Liver (tissue), 9 donors: ENCODE results near the gene THRB. TPM values are rescaled to one million over a fixed set of nuclear protein-coding genes. Genes with fewer than 3 reads are reported as not detected.

Experiments used
- DNase-seq: peaks from one replicate; pipeline ENCODE4 v3.0.0-alpha.2; 2017; ENCODE audit warnings: low spot score
- H3K27ac ChIP-seq, 2 donors: one replicate each; pipeline ENCODE4 v1.7.0; 2013; ENCODE audit warnings: inconsistent platforms in 2 of 2, low read length in 2 of 2, control low read depth in 1 of 2, low read depth in 1 of 2, mild to moderate bottlenecking in 1 of 2
- H3K27me3 ChIP-seq, 4 donors: one replicate each; pipeline versions ENCODE4 v1.6.1 to v1.7.0; 2013; ENCODE audit warnings: low read length in 3 of 4, inconsistent platforms in 1 of 4, mild to moderate bottlenecking in 1 of 4, moderate library complexity in 1 of 4; ENCODE audit not compliant: control insufficient read depth in 4 of 4, insufficient read depth in 4 of 4
- H3K36me3 ChIP-seq, 4 donors: one replicate each; pipeline versions ENCODE4 v1.6.1 to v1.7.0; 2013; ENCODE audit warnings: low read length in 3 of 4, mild to moderate bottlenecking in 3 of 4, low read depth in 1 of 4, moderate library complexity in 1 of 4; ENCODE audit not compliant: control insufficient read depth in 4 of 4, insufficient read depth in 3 of 4
- H3K4me1 ChIP-seq, 4 donors: one replicate each; pipeline versions ENCODE4 v1.6.1 to v1.7.0; 2013; ENCODE audit warnings: low read length in 3 of 4, mild to moderate bottlenecking in 3 of 4, moderate library complexity in 1 of 4; ENCODE audit not compliant: control insufficient read depth in 4 of 4, insufficient read depth in 4 of 4
- H3K4me3 ChIP-seq, 3 donors: one replicate each; pipeline versions ENCODE4 v1.6.1 to v1.7.0; 2013; ENCODE audit warnings: low read length in 3 of 3, control low read depth in 1 of 3, low read depth in 1 of 3, mild to moderate bottlenecking in 1 of 3
- H3K9ac ChIP-seq, 2 donors: one replicate each; pipeline ENCODE4 v1.7.0; 2013; ENCODE audit warnings: low read length in 2 of 2, mild to moderate bottlenecking in 2 of 2, moderate library complexity in 2 of 2, control low read depth in 1 of 2, low read depth in 1 of 2
- H3K9me3 ChIP-seq, 4 donors: one replicate each; pipeline versions ENCODE4 v1.6.1 to v1.7.0; 2013; ENCODE audit warnings: low read length in 3 of 4; ENCODE audit not compliant: control insufficient read depth in 4 of 4
- EGR1 ChIP-seq, 2 donors: IDR thresholded peaks; 2 replicates each; pipeline ENCODE4 v1.6.1; 2016 to 2018; ENCODE audit warnings: antibody characterized with exemption in 2 of 2, low read depth in 2 of 2
- FOXA1 ChIP-seq: IDR thresholded peaks from 2 replicates; pipeline ENCODE4 v1.6.1; 2016; ENCODE audit warnings: antibody characterized with exemption
- GABPA ChIP-seq, 2 donors: IDR thresholded peaks in 1 of 2; conservative IDR thresholded peaks in 1 of 2; 2 replicates each; pipeline ENCODE4 v1.6.1; 2016; ENCODE audit warnings: antibody characterized with exemption in 2 of 2, mild to moderate bottlenecking in 1 of 2, moderate library complexity in 1 of 2
- HNF4G ChIP-seq: IDR thresholded peaks from 2 replicates; pipeline ENCODE4 v1.6.1; 2016; ENCODE audit warnings: antibody characterized with exemption
- JUND ChIP-seq, 2 donors: IDR thresholded peaks; 2 replicates each; pipeline ENCODE4 v1.6.1; 2016; ENCODE audit warnings: antibody characterized with exemption in 2 of 2
- NR2F2 ChIP-seq: IDR thresholded peaks from 2 replicates; pipeline ENCODE4 v1.6.1; 2016; ENCODE audit warnings: antibody characterized with exemption
- RAD21 ChIP-seq, 2 donors: IDR thresholded peaks; 2 replicates each; pipeline ENCODE4 v1.6.1; 2016; ENCODE audit warnings: antibody characterized with exemption in 2 of 2, mild to moderate bottlenecking in 2 of 2
- RXRA ChIP-seq, 2 donors: IDR thresholded peaks; 2 replicates each; pipeline ENCODE4 v1.6.1; 2017 to 2018; ENCODE audit warnings: antibody characterized with exemption in 2 of 2, mild to moderate bottlenecking in 1 of 2
- SP1 ChIP-seq: IDR thresholded peaks from 2 replicates; pipeline ENCODE4 v1.6.1; 2018; ENCODE audit warnings: antibody characterized with exemption, mild to moderate bottlenecking
- YY1 ChIP-seq: IDR thresholded peaks from 2 replicates; pipeline ENCODE4 v1.6.1; 2016; ENCODE audit warnings: antibody characterized with exemption, mild to moderate bottlenecking
- WGBS: extraction: QIAGEN DNeasy Blood & Tissue Kit; methylation state at CpG from one replicate; pipeline ENCODE4 v1.1.7; 2013; 5-methylcytosine and 5-hydroxymethylcytosine counted together
- polyA plus RNA-seq, 2 donors: library from polyadenylated mRNA; stranded (reverse) in 1 of 2; unstranded in 1 of 2; fragments of 200-250 nt in 1 of 2; fragments of >200 nt in 1 of 2; fragmentation: Nextera tagmentation in 1 of 2; extraction: Ambion mirVana in 1 of 2; gene quantifications; one replicate each; pipeline versions ENCODE4 v1.2.1 to v1.2.3, GENCODE V29; 2013 to 2015
- total RNA-seq, 2 donors: library from RNA; depleted of rRNA; stranded (reverse); fragments of >200 nt; gene quantifications; one replicate each; pipeline ENCODE4 v1.2.3, GENCODE V29; 2014
- TF ChIP-seq, protein P1 (sequence below): fragments of 150-350 bp; IDR thresholded peaks from 2 replicates; pipeline ENCODE4 v1.5.1; 2017; ENCODE audit warnings: improper control_type of control experiment, low read depth, low read length; ENCODE audit not compliant: missing input control
- TF ChIP-seq, protein P2 (sequence below): IDR thresholded peaks from 2 replicates; pipeline ENCODE4 v1.6.1; 2016; ENCODE audit warnings: antibody characterized with exemption, mild to moderate bottlenecking
- TF ChIP-seq, protein P3 (sequence below): IDR thresholded peaks from 2 replicates; pipeline ENCODE4 v1.6.1; 2016; ENCODE audit warnings: antibody characterized with exemption
- TF ChIP-seq, protein P4 (sequence below): IDR thresholded peaks from 2 replicates; pipeline ENCODE4 v1.6.1; 2016; ENCODE audit warnings: antibody characterized with exemption
- donor health status: healthy.
- donor health status: healthy.
- donor health status: healthy.
- donor health status: healthy.
- donor health status: healthy.

Gene THRB
- total and polyA plus RNA-seq, 4 donors = 5.9 to 23.9 (median 9.3) TPM

DNA sequence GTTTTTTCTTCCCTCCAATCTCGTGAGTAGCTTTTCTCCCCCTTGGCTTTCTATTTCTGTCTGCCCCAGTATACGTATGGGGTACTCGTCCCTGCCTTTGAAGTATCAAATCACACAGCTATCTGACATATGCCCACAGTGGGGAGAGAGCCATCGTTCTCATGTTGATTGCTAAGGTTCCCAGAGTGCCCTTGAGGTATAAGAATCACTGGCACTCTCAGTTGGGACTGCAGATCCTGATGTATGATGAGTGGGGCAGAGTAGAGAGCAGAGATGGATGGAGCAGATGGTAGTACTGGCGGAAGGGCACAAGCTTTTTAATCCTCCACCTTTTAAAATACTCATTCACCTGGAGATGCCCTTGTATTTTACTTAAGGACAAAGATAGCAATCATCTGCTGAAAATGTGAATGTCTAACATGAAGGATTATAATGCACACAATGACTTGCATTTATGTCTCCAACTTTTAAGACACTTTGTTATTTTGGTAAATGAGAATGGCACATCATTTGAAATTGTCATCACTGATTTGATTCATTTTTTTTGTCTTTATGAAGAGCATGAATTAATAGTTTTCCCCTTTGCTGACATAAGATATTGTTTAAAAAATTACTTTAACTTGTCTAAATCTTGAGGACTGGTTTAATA, 310.0 kb downstream of the THRB start:
- WGBS = 94% methylated on average over 5 of the region's 5 CpGs
- no peak for DNase-seq
- no peaks in the 10 kb centered on the region for H3K27me3 ChIP-seq
- H3K9ac ChIP-seq = no peak overlapping the region
- H3K4me3 ChIP-seq = no peak overlapping the region
- H3K4me1 ChIP-seq = peaks cover 0 to 9% (median 3%) of the 10 kb centered on the region in 4 donors
- H3K36me3 ChIP-seq = no peaks in the 10 kb centered on the region
- H3K27ac ChIP-seq = no peak overlapping the region
- TF ChIP-seq SP1 = no peak
- no peaks in the 10 kb centered on the region for H3K9me3 ChIP-seq

DNA sequence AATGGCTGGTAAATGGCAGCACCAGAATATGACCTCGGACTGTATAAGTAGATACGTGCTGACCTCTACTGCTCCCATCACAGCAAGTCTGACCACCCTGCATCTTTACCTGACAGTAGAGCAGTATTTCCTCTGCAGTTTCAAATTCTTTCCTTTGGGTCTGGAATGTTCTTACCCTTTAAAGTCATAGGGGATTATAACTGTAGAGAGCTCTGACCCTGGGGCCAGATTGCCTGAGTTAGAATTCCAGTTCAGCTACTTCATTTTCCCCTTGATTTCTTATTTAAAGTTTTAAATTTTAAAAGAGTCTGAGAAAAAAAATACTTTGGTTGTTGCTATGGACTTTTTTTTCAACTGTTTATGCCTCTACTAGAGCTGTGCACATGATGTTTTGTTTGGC, 311.9 kb downstream of the THRB start:
- no peaks in the 10 kb centered on the region for H3K9me3 ChIP-seq
- H3K9ac ChIP-seq = no peak overlapping the region
- H3K4me3 ChIP-seq = no peak overlapping the region
- H3K36me3 ChIP-seq = no peaks in the 10 kb centered on the region
- 92% methylated on average over 2 of the region's 2 CpGs for WGBS
- no peaks in the 10 kb centered on the region for H3K27me3 ChIP-seq
- no peak for DNase-seq
- H3K27ac ChIP-seq = no peak overlapping the region
- no peak for TF ChIP-seq NR2F2
- no peak for TF ChIP-seq GABPA (IDR thresholded peaks at IDR 0.05 in 1 of 2, conservative IDR thresholded peaks at IDR 0.05 in 1 of 2)
- TF ChIP-seq, protein P1, sequence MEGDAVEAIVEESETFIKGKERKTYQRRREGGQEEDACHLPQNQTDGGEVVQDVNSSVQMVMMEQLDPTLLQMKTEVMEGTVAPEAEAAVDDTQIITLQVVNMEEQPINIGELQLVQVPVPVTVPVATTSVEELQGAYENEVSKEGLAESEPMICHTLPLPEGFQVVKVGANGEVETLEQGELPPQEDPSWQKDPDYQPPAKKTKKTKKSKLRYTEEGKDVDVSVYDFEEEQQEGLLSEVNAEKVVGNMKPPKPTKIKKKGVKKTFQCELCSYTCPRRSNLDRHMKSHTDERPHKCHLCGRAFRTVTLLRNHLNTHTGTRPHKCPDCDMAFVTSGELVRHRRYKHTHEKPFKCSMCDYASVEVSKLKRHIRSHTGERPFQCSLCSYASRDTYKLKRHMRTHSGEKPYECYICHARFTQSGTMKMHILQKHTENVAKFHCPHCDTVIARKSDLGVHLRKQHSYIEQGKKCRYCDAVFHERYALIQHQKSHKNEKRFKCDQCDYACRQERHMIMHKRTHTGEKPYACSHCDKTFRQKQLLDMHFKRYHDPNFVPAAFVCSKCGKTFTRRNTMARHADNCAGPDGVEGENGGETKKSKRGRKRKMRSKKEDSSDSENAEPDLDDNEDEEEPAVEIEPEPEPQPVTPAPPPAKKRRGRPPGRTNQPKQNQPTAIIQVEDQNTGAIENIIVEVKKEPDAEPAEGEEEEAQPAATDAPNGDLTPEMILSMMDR = no peak
- TF ChIP-seq JUND (IDR thresholded peaks at IDR 0.05) = no peak
- TF ChIP-seq FOXA1 = no peak
- TF ChIP-seq EGR1 (IDR thresholded peaks at IDR 0.05; ENCODE audit: low read depth in 2 of 2) = no peak
- TF ChIP-seq, protein P2, sequence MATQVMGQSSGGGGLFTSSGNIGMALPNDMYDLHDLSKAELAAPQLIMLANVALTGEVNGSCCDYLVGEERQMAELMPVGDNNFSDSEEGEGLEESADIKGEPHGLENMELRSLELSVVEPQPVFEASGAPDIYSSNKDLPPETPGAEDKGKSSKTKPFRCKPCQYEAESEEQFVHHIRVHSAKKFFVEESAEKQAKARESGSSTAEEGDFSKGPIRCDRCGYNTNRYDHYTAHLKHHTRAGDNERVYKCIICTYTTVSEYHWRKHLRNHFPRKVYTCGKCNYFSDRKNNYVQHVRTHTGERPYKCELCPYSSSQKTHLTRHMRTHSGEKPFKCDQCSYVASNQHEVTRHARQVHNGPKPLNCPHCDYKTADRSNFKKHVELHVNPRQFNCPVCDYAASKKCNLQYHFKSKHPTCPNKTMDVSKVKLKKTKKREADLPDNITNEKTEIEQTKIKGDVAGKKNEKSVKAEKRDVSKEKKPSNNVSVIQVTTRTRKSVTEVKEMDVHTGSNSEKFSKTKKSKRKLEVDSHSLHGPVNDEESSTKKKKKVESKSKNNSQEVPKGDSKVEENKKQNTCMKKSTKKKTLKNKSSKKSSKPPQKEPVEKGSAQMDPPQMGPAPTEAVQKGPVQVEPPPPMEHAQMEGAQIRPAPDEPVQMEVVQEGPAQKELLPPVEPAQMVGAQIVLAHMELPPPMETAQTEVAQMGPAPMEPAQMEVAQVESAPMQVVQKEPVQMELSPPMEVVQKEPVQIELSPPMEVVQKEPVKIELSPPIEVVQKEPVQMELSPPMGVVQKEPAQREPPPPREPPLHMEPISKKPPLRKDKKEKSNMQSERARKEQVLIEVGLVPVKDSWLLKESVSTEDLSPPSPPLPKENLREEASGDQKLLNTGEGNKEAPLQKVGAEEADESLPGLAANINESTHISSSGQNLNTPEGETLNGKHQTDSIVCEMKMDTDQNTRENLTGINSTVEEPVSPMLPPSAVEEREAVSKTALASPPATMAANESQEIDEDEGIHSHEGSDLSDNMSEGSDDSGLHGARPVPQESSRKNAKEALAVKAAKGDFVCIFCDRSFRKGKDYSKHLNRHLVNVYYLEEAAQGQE = no peak
- no peak for TF ChIP-seq RAD21 (IDR thresholded peaks at IDR 0.05)
- TF ChIP-seq YY1 = no peak
- TF ChIP-seq HNF4G = no peak
- no peak for TF ChIP-seq RXRA (IDR thresholded peaks at IDR 0.05)
- TF ChIP-seq, protein P3, sequence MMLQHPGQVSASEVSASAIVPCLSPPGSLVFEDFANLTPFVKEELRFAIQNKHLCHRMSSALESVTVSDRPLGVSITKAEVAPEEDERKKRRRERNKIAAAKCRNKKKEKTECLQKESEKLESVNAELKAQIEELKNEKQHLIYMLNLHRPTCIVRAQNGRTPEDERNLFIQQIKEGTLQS = no peak
- TF ChIP-seq SP1 = no peak
- TF ChIP-seq, protein P4, sequence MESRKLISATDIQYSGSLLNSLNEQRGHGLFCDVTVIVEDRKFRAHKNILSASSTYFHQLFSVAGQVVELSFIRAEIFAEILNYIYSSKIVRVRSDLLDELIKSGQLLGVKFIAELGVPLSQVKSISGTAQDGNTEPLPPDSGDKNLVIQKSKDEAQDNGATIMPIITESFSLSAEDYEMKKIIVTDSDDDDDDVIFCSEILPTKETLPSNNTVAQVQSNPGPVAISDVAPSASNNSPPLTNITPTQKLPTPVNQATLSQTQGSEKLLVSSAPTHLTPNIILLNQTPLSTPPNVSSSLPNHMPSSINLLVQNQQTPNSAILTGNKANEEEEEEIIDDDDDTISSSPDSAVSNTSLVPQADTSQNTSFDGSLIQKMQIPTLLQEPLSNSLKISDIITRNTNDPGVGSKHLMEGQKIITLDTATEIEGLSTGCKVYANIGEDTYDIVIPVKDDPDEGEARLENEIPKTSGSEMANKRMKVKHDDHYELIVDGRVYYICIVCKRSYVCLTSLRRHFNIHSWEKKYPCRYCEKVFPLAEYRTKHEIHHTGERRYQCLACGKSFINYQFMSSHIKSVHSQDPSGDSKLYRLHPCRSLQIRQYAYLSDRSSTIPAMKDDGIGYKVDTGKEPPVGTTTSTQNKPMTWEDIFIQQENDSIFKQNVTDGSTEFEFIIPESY = no peak
- peaks cover 0 to 9% (median 3%) of the 10 kb centered on the region in 4 donors for H3K4me1 ChIP-seq
